Ishikawa (cell line): ENCODE results near the gene AGER.

Experiments used
- CEBPB ChIP-seq: IDR thresholded peaks from 2 replicates; pipeline ENCODE4 v1.6.1; 2012
- EGR1 ChIP-seq: IDR thresholded peaks from 2 replicates; pipeline ENCODE4 v1.6.1; 2012
- EP300 ChIP-seq: IDR thresholded peaks from 2 replicates; pipeline ENCODE4 v1.6.1; 2012; ENCODE audit warnings: borderline replicate concordance
- NFIC ChIP-seq: IDR thresholded peaks from 2 replicates; pipeline ENCODE4 v1.6.1; 2012
- RAD21 ChIP-seq: IDR thresholded peaks from 2 replicates; pipeline ENCODE4 v1.6.1; 2012; ENCODE audit warnings: low read depth
- TAF1 ChIP-seq: IDR thresholded peaks from 2 replicates; pipeline ENCODE4 v1.6.1; 2012; ENCODE audit warnings: low read depth, mild to moderate bottlenecking
- TCF12 ChIP-seq: IDR thresholded peaks from 2 replicates; pipeline ENCODE4 v1.6.1; 2012; ENCODE audit warnings: low read depth
- TEAD4 ChIP-seq: IDR thresholded peaks from 2 replicates; pipeline ENCODE4 v1.6.1; 2012
- ZBTB7A ChIP-seq: IDR thresholded peaks from 2 replicates; pipeline ENCODE4 v1.6.1; 2012; ENCODE audit warnings: low read depth
- TF ChIP-seq, protein P1 (sequence below): IDR thresholded peaks from 2 replicates; pipeline ENCODE4 v1.6.1; 2012
- TF ChIP-seq, protein P2 (sequence below): IDR thresholded peaks from 2 replicates; pipeline ENCODE4 v1.6.1; 2012
- TF ChIP-seq, protein P3 (sequence below): IDR thresholded peaks from 2 replicates; pipeline ENCODE4 v1.6.1; 2012; ENCODE audit warnings: low read depth, mild to moderate bottlenecking

GRCh38 chr6:32151863-32152768 is 31.9 kb downstream of the AGER start, which contains the start of gene PRRT1:
- TF ChIP-seq EP300 (no peak), RAD21 (no peak), TEAD4 (no peak), CEBPB (no peak), NFIC (no peak), ZBTB7A (no peak), EGR1 (no peak), TAF1 (no peak), TCF12 (no peak)
- TF ChIP-seq, protein P1, sequence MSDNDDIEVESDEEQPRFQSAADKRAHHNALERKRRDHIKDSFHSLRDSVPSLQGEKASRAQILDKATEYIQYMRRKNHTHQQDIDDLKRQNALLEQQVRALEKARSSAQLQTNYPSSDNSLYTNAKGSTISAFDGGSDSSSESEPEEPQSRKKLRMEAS: no peak
- TF ChIP-seq, protein P2, sequence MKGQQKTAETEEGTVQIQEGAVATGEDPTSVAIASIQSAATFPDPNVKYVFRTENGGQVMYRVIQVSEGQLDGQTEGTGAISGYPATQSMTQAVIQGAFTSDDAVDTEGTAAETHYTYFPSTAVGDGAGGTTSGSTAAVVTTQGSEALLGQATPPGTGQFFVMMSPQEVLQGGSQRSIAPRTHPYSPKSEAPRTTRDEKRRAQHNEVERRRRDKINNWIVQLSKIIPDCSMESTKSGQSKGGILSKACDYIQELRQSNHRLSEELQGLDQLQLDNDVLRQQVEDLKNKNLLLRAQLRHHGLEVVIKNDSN: no peak
- TF ChIP-seq, protein P3, sequence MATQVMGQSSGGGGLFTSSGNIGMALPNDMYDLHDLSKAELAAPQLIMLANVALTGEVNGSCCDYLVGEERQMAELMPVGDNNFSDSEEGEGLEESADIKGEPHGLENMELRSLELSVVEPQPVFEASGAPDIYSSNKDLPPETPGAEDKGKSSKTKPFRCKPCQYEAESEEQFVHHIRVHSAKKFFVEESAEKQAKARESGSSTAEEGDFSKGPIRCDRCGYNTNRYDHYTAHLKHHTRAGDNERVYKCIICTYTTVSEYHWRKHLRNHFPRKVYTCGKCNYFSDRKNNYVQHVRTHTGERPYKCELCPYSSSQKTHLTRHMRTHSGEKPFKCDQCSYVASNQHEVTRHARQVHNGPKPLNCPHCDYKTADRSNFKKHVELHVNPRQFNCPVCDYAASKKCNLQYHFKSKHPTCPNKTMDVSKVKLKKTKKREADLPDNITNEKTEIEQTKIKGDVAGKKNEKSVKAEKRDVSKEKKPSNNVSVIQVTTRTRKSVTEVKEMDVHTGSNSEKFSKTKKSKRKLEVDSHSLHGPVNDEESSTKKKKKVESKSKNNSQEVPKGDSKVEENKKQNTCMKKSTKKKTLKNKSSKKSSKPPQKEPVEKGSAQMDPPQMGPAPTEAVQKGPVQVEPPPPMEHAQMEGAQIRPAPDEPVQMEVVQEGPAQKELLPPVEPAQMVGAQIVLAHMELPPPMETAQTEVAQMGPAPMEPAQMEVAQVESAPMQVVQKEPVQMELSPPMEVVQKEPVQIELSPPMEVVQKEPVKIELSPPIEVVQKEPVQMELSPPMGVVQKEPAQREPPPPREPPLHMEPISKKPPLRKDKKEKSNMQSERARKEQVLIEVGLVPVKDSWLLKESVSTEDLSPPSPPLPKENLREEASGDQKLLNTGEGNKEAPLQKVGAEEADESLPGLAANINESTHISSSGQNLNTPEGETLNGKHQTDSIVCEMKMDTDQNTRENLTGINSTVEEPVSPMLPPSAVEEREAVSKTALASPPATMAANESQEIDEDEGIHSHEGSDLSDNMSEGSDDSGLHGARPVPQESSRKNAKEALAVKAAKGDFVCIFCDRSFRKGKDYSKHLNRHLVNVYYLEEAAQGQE: no peak
